ENCODE results near the gene KANSL2. TPM values are rescaled to one million over a fixed set of nuclear protein-coding genes. Genes with fewer than 3 reads are reported as not detected.

KANSL2 gene
- polyA plus RNA-seq, 3 donors: 12.2 to 20.3 (median 12.5) TPM

DNA sequence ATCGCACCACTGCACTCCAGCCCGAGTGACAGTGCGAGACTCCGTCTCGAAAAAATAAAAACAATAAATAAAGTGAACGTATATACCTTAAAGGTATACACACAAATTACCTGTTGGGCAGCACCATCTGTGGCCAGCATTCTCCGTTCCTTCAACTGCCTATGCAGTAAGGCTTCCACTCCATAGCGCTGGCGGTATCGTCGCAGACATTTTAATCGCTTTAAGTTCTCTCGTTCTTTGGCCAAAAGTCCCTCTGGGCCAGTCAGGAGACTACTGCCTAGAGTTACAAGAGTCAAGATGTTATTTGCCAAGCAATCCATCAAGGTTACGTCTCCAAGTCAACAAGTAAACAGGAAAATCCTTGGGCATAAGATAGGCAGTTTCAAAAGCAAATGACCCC lies 13.0 kb downstream of the KANSL2 start:
- no peak overlapping the region for H3K27ac Mint-ChIP-seq
- no peak for DNase-seq
- no peaks in the 10 kb centered on the region for H3K9me3 Mint-ChIP-seq
- H3K4me1 Mint-ChIP-seq: no peaks in the 10 kb centered on the region
- H2AFZ ChIP-seq (ENCODE audit: insufficient read depth, low read depth, low read length, poor library complexity, severe bottlenecking): no peak overlapping the region
- peaks cover 64 to 96% of the 10 kb centered on the region in 2 donors for H3K36me3 Mint-ChIP-seq
- H4K20me1 ChIP-seq (ENCODE audit: insufficient read depth, low read length): peaks cover 59% of the 10 kb centered on the region
- H3K9ac ChIP-seq (ENCODE audit: insufficient read depth, low read length, poor library complexity, severe bottlenecking): no peak overlapping the region
- H3K27me3 Mint-ChIP-seq (ENCODE audit: low read depth in 3 of 3): no peaks in the 10 kb centered on the region
- no peak overlapping the region for H3K4me2 ChIP-seq (replicated peaks; ENCODE audit: extremely low read depth, low read length, poor library complexity, severe bottlenecking)
- no peaks in the 10 kb centered on the region for H3K9me3 ChIP-seq (replicated peaks in 1 of 2; ENCODE audit: control insufficient read depth in 1 of 2, insufficient read depth in 1 of 2, low read length in 2 of 2)
- TF ChIP-seq, protein P1, sequence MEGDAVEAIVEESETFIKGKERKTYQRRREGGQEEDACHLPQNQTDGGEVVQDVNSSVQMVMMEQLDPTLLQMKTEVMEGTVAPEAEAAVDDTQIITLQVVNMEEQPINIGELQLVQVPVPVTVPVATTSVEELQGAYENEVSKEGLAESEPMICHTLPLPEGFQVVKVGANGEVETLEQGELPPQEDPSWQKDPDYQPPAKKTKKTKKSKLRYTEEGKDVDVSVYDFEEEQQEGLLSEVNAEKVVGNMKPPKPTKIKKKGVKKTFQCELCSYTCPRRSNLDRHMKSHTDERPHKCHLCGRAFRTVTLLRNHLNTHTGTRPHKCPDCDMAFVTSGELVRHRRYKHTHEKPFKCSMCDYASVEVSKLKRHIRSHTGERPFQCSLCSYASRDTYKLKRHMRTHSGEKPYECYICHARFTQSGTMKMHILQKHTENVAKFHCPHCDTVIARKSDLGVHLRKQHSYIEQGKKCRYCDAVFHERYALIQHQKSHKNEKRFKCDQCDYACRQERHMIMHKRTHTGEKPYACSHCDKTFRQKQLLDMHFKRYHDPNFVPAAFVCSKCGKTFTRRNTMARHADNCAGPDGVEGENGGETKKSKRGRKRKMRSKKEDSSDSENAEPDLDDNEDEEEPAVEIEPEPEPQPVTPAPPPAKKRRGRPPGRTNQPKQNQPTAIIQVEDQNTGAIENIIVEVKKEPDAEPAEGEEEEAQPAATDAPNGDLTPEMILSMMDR (IDR thresholded peaks at IDR 0.05): no peak
- H3K27ac ChIP-seq (ENCODE audit: low read depth in 1 of 2, low read length in 2 of 2): no peak overlapping the region
- peaks cover 60% of the 10 kb centered on the region for H3K79me2 ChIP-seq (ENCODE audit: insufficient read depth, low read length)
- no peaks in the 10 kb centered on the region for H3K27me3 ChIP-seq (ENCODE audit: control insufficient read depth in 2 of 2, insufficient read depth in 2 of 2, low read length in 2 of 2)
- H3K36me3 ChIP-seq (replicated peaks in 1 of 2; ENCODE audit: control insufficient read depth in 1 of 2, insufficient read depth in 2 of 2, low read length in 2 of 2): peaks cover 87 to 97% of the 10 kb centered on the region in 2 donors
- no peaks in the 10 kb centered on the region for H3K4me1 ChIP-seq (ENCODE audit: control insufficient read depth in 1 of 2, insufficient read depth in 2 of 2, low read length in 2 of 2)
- WGBS (ENCODE audit: insufficient coverage): 97% methylated on average over 7 of the region's 14 CpGs
- H3K4me3 ChIP-seq (replicated peaks in 1 of 3; ENCODE audit: low read depth in 2 of 3, low read length in 3 of 3): no peak overlapping the region
- H3K4me3 Mint-ChIP-seq: no peak overlapping the region
- intact Hi-C loops (cut with micrococcal nuclease): no loop called here

DNA sequence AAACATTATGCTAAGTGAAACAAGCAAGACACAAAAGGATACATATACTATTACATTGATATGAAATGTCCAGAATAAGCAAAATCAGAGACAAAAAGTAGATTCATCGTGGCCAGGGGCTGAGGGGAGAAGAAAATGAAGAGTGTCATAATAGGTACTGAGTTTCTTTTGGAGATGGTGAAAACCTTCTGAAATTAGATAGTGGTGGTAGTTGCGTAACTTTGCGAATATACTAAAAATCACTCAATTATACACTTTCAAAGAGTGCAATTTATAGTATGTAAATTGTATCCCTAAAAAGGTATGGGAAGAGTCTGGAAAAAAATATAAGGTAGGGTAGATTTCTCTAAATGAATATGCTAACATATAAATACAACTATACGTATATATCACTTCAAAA lies 22.2 kb downstream of the KANSL2 start:
- H2AFZ ChIP-seq (ENCODE audit: insufficient read depth, low read depth, low read length, poor library complexity, severe bottlenecking): no peak overlapping the region
- TF ChIP-seq, protein P1 (IDR thresholded peaks at IDR 0.05): no peak
- no peak overlapping the region for H3K4me2 ChIP-seq (replicated peaks; ENCODE audit: extremely low read depth, low read length, poor library complexity, severe bottlenecking)
- H3K27ac ChIP-seq (ENCODE audit: low read depth in 1 of 2, low read length in 2 of 2): no peak overlapping the region
- no peak overlapping the region for H3K4me3 ChIP-seq (replicated peaks in 1 of 3; ENCODE audit: low read depth in 2 of 3, low read length in 3 of 3)
- Mint-ChIP-seq H3K4me1 (no peaks in the 10 kb centered on the region), H3K4me3 (no peak overlapping the region), H3K27me3 (ENCODE audit: low read depth in 3 of 3) (no peaks in the 10 kb centered on the region), H3K9me3 (peaks cover 0 to 2% (median 0%) of the 10 kb centered on the region in 7 donors), H3K36me3 (peaks cover 66 to 91% of the 10 kb centered on the region in 2 donors), H3K27ac (no peak overlapping the region)
- H3K79me2 ChIP-seq (ENCODE audit: insufficient read depth, low read length): peaks cover 5% of the 10 kb centered on the region
- peaks cover 40% of the 10 kb centered on the region for H4K20me1 ChIP-seq (ENCODE audit: insufficient read depth, low read length)
- H3K36me3 ChIP-seq (replicated peaks in 1 of 2; ENCODE audit: control insufficient read depth in 1 of 2, insufficient read depth in 2 of 2, low read length in 2 of 2): peaks cover 80 to 98% of the 10 kb centered on the region in 2 donors
- no CpG with 5 or more reads among the region's 4 CpGs for WGBS (ENCODE audit: insufficient coverage)
- H3K9me3 ChIP-seq (replicated peaks in 1 of 2; ENCODE audit: control insufficient read depth in 1 of 2, insufficient read depth in 1 of 2, low read length in 2 of 2): no peaks in the 10 kb centered on the region
- no peaks in the 10 kb centered on the region for H3K27me3 ChIP-seq (ENCODE audit: control insufficient read depth in 2 of 2, insufficient read depth in 2 of 2, low read length in 2 of 2)
- H3K9ac ChIP-seq (ENCODE audit: insufficient read depth, low read length, poor library complexity, severe bottlenecking): no peak overlapping the region
- H3K4me1 ChIP-seq (ENCODE audit: control insufficient read depth in 1 of 2, insufficient read depth in 2 of 2, low read length in 2 of 2): no peaks in the 10 kb centered on the region
- no peak for DNase-seq
- intact Hi-C loops (cut with micrococcal nuclease): no loop called here
